ENCODE results near the gene RNF224. TPM values are rescaled to one million over a fixed set of nuclear protein-coding genes. Genes with fewer than 3 reads are reported as not detected.

RNF224 gene
- total and polyA plus RNA-seq, 2 of the 13 experiments (the other 11 are each of a cell fraction or from before 2014, with no cell fraction given): 0.09 TPM; not detected in 1

DNA sequence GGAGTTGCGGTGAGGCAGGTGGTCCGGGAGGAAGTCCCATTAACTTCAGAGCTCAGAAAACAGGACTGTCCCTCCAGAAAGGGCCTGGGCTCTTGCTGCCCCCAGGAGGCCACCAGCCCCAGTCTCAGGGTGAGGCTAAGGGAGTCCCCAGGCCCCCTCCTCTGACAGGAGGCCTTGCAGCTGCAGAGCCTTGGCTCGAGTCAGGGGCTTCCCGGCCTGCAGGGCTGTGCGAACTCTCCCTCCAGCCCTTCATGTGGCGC lies 20.5 kb downstream of the RNF224 start:
- in situ Hi-C loops (cut with HindIII; ENCODE audit: extremely low pct_ligation_motif_present, low pct_unique_long_range_greater_than_20kb) (no loop called here), intact Hi-C loops (cut with micrococcal nuclease; ENCODE audit: unreplicated experiment) (no loop called here)
- FAIRE-seq: no peak
- ChIA-PET POLR2A (interaction anchor here (0.5 to 1.3 kb wide), 4 partner anchors 29 to 96 kb away, joined by 3 to 8 read pairs (median 4); partner anchors contain the start of genes TOR4A and TPRN), CTCF (ENCODE audit: low intra/inter-chr PET ratio, low total read pairs) (interaction anchor here (1.1 kb wide), 1 partner anchor 12 kb away, joined by 3 read pairs; no protein-coding TSS in a partner anchor)
- peaks cover 11% of the 10 kb centered on the region for H3K79me2 ChIP-seq (ENCODE audit: insufficient read depth, low read length)
- no peak overlapping the region for H3K27ac ChIP-seq (ENCODE audit: extremely low read length, insufficient read depth, low read length)
- H3K9ac ChIP-seq (ENCODE audit: insufficient read depth, low read depth, low read length): peak overlapping the region; percentile 7; the same call in 1 of the 2 replicates
- peaks cover 2 to 8% of the 10 kb centered on the region in 2 experiments; a peak in 3 of 5 replicates for H3K36me3 ChIP-seq (replicated peaks in 1 of 2; ENCODE audit: control insufficient read depth in 1 of 2, insufficient read depth in 2 of 2, low read length in 2 of 2)
- peak overlapping the region in 2 of 3 experiments; percentile 7 to 64; a peak in 2 of 6 replicates for H3K4me3 ChIP-seq (replicated peaks in 1 of 3; ENCODE audit: insufficient read depth in 1 of 3, low read depth in 2 of 3, low read length in 3 of 3)
- WGBS (ENCODE audit: low lambda C conversion rate): 49% methylated on average over 5 of the region's 6 CpGs
- TF ChIP-seq MYC (CRISPR knock-in tag; IDR thresholded peaks at IDR 0.05; ENCODE audit: borderline replicate concordance) (0 out of 2 replicates have a peak, but pooled peaks have one; percentile 3), ZNF619 (CRISPR knock-in tag; IDR thresholded peaks at IDR 0.05) (no peak), SAP130 (CRISPR knock-in tag; IDR thresholded peaks at IDR 0.05; ENCODE audit: low read depth) (peak; percentile 10; the same call in 1 of the 2 replicates), ZNF788 (CRISPR knock-in tag; IDR thresholded peaks at IDR 0.05; ENCODE audit: borderline replicate concordance) (0 out of 2 replicates have a peak, but pooled peaks have one; percentile 12), ZNF576 (CRISPR knock-in tag; IDR thresholded peaks at IDR 0.05) (no peak), HNRNPLL (IDR thresholded peaks at IDR 0.05; ENCODE audit: low read depth, low read length, poor library complexity, severe bottlenecking) (peak; percentile 21), ZNF883 (CRISPR knock-in tag; IDR thresholded peaks at IDR 0.05; ENCODE audit: not compliant biosample characterization) (no peak), KDM2A (CRISPR knock-in tag; IDR thresholded peaks at IDR 0.05; ENCODE audit: borderline replicate concordance, low read depth) (0 out of 2 replicates have a peak, but pooled peaks have one; percentile 24), ZNF687 (CRISPR knock-in tag; IDR thresholded peaks at IDR 0.05) (0 out of 2 replicates have a peak, but pooled peaks have one; percentile 0)
- TF ChIP-seq, protein P1, sequence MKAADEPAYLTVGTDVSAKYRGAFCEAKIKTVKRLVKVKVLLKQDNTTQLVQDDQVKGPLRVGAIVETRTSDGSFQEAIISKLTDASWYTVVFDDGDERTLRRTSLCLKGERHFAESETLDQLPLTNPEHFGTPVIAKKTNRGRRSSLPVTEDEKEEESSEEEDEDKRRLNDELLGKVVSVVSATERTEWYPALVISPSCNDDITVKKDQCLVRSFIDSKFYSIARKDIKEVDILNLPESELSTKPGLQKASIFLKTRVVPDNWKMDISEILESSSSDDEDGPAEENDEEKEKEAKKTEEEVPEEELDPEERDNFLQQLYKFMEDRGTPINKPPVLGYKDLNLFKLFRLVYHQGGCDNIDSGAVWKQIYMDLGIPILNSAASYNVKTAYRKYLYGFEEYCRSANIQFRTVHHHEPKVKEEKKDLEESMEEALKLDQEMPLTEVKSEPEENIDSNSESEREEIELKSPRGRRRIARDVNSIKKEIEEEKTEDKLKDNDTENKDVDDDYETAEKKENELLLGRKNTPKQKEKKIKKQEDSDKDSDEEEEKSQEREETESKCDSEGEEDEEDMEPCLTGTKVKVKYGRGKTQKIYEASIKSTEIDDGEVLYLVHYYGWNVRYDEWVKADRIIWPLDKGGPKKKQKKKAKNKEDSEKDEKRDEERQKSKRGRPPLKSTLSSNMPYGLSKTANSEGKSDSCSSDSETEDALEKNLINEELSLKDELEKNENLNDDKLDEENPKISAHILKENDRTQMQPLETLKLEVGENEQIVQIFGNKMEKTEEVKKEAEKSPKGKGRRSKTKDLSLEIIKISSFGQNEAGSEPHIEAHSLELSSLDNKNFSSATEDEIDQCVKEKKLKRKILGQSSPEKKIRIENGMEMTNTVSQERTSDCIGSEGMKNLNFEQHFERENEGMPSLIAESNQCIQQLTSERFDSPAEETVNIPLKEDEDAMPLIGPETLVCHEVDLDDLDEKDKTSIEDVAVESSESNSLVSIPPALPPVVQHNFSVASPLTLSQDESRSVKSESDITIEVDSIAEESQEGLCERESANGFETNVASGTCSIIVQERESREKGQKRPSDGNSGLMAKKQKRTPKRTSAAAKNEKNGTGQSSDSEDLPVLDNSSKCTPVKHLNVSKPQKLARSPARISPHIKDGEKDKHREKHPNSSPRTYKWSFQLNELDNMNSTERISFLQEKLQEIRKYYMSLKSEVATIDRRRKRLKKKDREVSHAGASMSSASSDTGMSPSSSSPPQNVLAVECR (CRISPR knock-in tag; IDR thresholded peaks at IDR 0.05; ENCODE audit: borderline replicate concordance): no peak
- ATAC-seq: no peak
- peaks cover 14% of the 10 kb centered on the region for H4K20me1 ChIP-seq (ENCODE audit: insufficient read depth, low read length)
- H3K27me3 ChIP-seq (ENCODE audit: control insufficient read depth in 1 of 2, insufficient read depth in 2 of 2, low read length in 2 of 2): peaks cover 2 to 9% of the 10 kb centered on the region in 2 experiments; a peak in 2 of 5 replicates
- peaks cover 86% of the 10 kb centered on the region for H3K4me1 ChIP-seq (ENCODE audit: insufficient read depth, low read length)
- peak overlapping the region; percentile 87 for H3K4me2 ChIP-seq (ENCODE audit: low read depth, low read length)
- no peak overlapping the region for H2AFZ ChIP-seq (ENCODE audit: low read length)
- no peaks in the 10 kb centered on the region for H3K9me3 ChIP-seq (ENCODE audit: low read length)
- no TSS peak for BruUV-seq (replicated peaks)
- no peak for DNase-seq (ENCODE audit: low spot score)
